Left hindlimb (tissue), 1 donor: ENCODE data around the gene CARD11.

Experiments used
- DNase-seq: peaks from one replicate; pipeline ENCODE4 v3.0.0-alpha.2; 2018

The CARD11 gene

GRCh38 chr7:2980401-2981102 lies 63.1 kb downstream of the CARD11 start:
- DNase-seq: no peak

- DNase-seq: no peak
These were observed 63.7 kb downstream of the CARD11 start for GRCh38 chr7:2979951-2980350.

DNA sequence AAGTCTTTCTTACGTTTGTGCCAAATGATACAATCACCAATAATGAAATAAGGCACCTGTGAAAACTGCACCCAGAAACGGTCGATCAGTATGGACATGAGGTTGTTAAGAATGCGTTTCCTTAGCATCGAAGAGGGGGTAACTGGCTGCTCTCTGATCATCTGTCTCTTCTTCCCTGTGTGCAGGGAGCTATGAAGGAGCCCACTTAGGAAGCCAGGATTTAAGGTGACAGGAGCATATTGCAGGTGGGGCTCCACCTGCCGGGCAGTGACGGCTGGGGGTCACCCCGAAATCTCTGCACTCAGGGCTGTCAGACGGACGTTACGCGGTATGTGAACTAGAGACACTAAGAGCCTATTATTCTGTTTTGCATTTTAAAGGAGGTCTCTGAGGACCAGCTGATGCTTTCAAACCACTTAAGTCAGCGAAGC lies 64.5 kb downstream of the CARD11 start:
- no peak for DNase-seq

DNA sequence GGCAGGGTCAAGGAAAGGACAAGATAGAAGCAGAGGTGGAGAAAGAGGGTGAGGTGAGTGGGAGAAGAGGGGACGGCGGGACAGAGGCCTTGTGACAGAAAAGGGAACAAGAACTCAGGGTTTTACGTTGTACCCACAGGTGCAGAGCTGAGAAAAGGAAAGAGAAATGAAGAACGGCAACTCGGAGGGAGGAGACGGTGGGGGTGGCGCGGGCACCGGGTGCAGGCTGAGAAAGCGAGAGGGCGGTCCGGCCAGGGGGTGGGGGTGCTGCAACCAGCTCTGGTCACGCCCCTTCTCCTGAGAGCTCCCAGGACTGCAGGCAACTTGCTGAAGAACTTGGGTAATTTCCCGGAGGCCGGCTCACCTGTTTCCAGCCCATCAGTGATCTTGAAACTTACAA lies 65.3 kb downstream of the CARD11 start:
- DNase-seq: no peak

DNA sequence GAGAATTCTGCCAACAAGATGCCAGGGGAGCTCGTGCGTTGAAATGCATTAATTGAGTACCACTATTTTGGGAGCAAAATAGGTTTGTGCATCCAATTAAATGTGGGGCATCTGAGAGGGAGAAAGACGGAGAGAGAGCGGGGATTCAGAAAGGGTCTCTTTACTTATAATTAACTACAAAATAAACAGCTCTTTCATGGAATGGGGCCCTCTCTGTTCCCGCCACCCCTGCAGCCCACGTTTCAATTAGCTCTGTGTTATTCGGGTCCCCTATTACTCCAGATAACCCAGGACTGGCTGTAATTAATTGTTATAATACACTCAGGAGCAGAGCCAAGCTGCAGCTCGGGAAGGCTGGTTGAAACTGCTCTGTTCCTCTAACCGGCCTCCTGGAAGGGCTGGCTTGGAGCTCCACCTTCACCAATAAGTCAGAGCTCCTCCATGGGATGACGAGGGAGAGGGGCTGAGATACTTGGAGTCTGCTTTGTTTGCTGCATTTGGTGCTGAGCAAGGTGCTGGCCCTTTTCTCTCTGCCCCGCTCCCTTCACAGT lies 67.8 kb downstream of the CARD11 start:
- no peak for DNase-seq

- no peak for DNase-seq
These were observed 69.4 kb downstream of the CARD11 start for GRCh38 chr7:2974093-2974819.

DNA sequence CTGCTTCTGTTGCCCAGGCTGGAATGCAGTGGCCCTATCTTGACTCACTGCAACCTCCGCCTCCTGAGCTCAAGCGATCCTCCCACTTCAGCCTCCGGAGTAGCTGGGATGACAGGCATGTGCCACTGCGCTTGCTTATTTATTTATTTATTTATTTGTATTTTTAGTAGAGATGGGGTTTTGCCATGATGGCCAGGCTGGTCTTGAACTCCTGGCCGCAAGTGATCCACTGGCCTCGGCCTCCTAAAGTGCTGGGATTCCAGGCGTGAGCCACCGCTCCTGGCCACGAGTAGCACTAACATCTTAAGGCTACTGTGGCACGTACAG lies 70.9 kb downstream of the CARD11 start:
- no peak for DNase-seq

GRCh38 chr7:2971914-2972834 lies 71.5 kb downstream of the CARD11 start:
- DNase-seq: no peak

GRCh38 chr7:2970861-2971260 lies 72.8 kb downstream of the CARD11 start:
- no peak for DNase-seq

DNA sequence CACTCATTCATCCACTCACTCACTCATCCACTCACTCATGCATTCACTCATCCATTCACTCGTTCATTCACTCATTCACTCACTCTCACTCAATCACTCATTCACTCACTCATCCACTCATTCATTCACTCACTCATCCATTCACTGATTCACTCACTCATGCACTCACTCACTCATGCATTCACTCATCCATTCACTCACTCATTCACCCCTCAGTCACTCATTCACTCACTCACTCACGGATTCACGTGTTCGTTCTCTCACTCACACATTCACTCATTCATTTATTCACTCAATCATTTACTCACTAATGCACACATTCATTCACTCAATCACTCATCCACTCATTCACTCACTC lies 73.4 kb downstream of the CARD11 start:
- DNase-seq: no peak

- DNase-seq: no peak
These were observed 74.0 kb downstream of the CARD11 start for GRCh38 chr7:2969398-2970306.

GRCh38 chr7:2968616-2969397 lies 74.9 kb downstream of the CARD11 start:
- DNase-seq: no peak

DNA sequence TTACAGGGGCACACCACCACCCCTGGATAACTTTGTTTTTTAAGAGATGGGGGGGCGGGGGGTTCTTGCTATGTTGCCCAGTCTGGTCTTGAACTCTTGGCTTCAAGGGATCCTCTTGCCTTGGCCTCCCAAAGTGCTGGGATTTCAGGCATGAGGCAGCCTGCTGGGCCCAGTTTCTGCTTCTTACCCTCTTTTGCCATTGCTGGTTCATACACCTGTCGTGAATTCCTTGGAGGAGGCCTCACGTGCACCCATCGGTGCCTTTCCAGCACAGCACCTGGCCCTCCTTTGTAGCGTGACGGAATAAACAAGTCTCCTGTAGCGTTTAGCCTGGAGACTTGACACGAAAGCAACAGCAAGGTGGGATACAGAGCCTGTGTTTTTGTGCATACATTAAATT lies 75.5 kb downstream of the CARD11 start:
- no peak for DNase-seq

DNA sequence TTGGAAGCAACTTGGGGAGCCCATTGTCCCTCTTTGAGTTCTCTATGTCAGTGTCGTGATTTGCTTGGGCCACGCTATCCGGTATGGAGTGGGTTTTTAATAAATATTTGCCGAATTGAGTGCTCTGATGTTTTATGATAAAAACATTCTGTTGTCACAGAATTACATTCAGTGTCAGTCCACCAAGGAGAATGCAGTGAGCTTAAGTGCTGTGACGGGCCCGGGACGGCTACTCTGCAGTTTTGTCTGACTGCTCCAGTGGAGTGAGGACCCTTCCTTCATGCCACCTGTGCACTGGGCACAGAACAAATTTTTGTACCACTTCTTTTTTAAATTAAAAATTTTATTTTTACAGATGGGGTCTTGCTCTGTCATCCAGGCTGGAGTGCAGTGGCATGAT lies 76.0 kb downstream of the CARD11 start:
- DNase-seq: no peak

- no peak for DNase-seq
These were observed 76.4 kb downstream of the CARD11 start for GRCh38 chr7:2967253-2967652.

DNA sequence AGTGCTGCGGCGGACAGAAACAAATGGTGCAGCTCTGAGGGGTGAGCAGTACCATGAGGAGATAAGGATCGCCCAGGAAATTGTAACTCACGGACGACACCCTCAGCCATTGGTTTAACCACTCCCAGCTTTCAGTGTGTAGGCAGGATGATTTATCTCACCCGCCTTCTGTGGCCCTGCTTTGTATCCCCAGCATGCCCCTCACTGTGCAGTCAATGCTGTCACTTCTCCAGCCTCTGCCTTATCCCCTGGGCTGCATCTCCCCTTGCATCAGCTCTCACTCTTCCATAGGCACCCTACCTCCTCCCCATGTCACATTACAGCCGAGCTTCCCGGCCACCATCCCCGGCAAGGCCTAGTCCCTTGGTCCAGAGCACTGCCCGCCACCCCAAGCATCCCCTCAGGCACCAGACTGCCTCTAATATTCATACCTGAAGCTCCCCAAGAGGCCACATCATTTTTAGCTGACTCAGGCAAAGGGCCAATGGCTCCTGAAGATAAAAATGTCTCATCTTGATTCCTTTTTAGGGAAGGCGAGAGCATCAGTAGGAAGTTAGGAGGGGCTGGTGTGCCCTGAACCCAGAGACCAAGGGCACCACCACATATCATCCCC lies 77.1 kb downstream of the CARD11 start:
- DNase-seq: no peak

- no peak for DNase-seq
These were observed 77.9 kb downstream of the CARD11 start for GRCh38 chr7:2965745-2966270.

DNA sequence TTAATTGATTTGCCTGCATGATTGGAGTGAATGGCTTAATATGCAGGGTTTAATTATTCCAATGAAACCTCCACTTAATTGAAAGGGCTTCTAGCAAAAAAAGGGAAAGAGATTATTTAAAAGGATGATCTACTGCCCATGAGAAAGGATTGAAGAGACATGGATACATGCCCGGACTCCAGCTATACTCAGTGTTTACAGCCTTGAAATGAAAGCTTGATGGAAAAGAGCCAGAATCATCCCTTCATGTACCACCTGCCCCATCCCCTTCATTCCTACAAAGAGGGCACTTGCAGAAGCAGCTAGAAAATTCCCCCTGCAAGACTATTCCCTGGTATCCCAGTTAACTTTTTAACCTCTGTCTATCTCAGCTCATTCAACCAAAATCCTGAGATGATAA lies 78.4 kb downstream of the CARD11 start:
- DNase-seq: no peak

GRCh38 chr7:2964208-2964607 lies 79.5 kb downstream of the CARD11 start:
- DNase-seq: no peak

- no peak for DNase-seq
These were observed 80.8 kb downstream of the CARD11 start for GRCh38 chr7:2962865-2963264.
